Adrenal gland (tissue), 5 donors: ENCODE results near the gene AMDHD2.

Source experiments
- POLR2A ChIP-seq, 2 donors: fragments of 450-650 bp; IDR thresholded peaks; one replicate each; pipeline ENCODE4 v1.6.1; 2017; ENCODE audit warnings: antibody characterized with exemption in 2 of 2, mild to moderate bottlenecking in 2 of 2, moderate library complexity in 1 of 2
- TF ChIP-seq, protein P1 (sequence below), 6 experiments: fragments of 450-650 bp in 4 of 6; fragments of 200-600 bp in 2 of 6; sonication (generic) in 1 of 6; IDR thresholded peaks; 1 replicate in 5 of 6; 2 replicates in 1 of 6; pipeline versions ENCODE4 v1.5.1 to v1.8.0; 2016 to 2021; ENCODE audit warnings: antibody characterized with exemption in 6 of 6, mild to moderate bottlenecking in 2 of 6, moderate library complexity in 1 of 6
- donor health status: DM: no; HTN: no; CAD: no.

DNA sequence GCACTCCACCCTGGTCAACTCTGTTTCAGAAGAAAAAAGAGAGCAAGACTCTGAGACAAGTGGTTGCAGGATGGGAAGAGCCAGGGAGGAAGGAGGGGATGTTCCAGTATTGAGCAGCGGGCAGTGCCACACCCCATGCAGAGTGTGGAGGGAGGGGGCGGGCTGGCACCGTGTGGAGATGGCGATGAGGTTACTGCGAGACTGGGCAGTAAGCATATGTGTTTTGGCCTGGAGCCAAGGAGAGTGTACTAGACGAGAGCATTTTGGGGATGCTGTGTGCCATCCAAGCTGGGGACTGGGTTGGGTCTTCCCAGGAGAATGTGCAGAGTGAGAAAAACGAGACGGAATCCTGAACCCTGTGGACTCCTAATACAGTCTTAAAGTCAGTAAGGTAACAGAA is 41.9 kb upstream of the AMDHD2 start:
- TF ChIP-seq, protein P1, sequence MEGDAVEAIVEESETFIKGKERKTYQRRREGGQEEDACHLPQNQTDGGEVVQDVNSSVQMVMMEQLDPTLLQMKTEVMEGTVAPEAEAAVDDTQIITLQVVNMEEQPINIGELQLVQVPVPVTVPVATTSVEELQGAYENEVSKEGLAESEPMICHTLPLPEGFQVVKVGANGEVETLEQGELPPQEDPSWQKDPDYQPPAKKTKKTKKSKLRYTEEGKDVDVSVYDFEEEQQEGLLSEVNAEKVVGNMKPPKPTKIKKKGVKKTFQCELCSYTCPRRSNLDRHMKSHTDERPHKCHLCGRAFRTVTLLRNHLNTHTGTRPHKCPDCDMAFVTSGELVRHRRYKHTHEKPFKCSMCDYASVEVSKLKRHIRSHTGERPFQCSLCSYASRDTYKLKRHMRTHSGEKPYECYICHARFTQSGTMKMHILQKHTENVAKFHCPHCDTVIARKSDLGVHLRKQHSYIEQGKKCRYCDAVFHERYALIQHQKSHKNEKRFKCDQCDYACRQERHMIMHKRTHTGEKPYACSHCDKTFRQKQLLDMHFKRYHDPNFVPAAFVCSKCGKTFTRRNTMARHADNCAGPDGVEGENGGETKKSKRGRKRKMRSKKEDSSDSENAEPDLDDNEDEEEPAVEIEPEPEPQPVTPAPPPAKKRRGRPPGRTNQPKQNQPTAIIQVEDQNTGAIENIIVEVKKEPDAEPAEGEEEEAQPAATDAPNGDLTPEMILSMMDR (IDR thresholded peaks at IDR 0.05): no peak
- TF ChIP-seq POLR2A (IDR thresholded peaks at IDR 0.05): no peak
